ENCODE measurements around the gene HOXA2. TPM values are rescaled to one million over a fixed set of nuclear protein-coding genes. Genes with fewer than 3 reads are reported as not detected.

HOXA2 gene
- total and polyA plus RNA-seq, 2 experiments from 2014 or later, result 0.07 TPM; not detected in 1

GRCh38 chr7:27094304-27095049 lies 8.0 kb downstream of the HOXA2 start:
- H3K4me2 ChIP-seq, result peak overlapping the region; percentile 91
- peaks cover 16% of the 10 kb centered on the region for H3K4me1 ChIP-seq (ENCODE audit: insufficient read depth)
- no peaks in the 10 kb centered on the region for H3K36me3 ChIP-seq (replicated peaks; ENCODE audit: insufficient read depth, low read depth)
- H3K27ac ChIP-seq, result no peak overlapping the region
- DNase-seq (ENCODE audit: low spot score), result no peak
- no peak for TF ChIP-seq EZH2phosphoT487 (IDR thresholded peaks at IDR 0.05; ENCODE audit: low read depth, severe bottlenecking, unreplicated experiment)
- no peaks in the 10 kb centered on the region for H4K20me1 ChIP-seq (ENCODE audit: insufficient read depth, poor library complexity, severe bottlenecking)
- H3K9me2 ChIP-seq (replicated peaks; ENCODE audit: insufficient read depth), result no peaks in the 10 kb centered on the region
- peaks cover 10% of the 10 kb centered on the region for H3K79me2 ChIP-seq
- WGBS (ENCODE audit: low lambda C conversion rate, missing lambda C conversion rate), result 28% methylated on average over 29 of the region's 29 CpGs
- no peaks in the 10 kb centered on the region for H3K9me3 ChIP-seq (ENCODE audit: low read depth)
- no peak overlapping the region for H3K4me3 ChIP-seq
- H2AFZ ChIP-seq, result no peak overlapping the region
- peaks cover 98% of the 10 kb centered on the region for H3K27me3 ChIP-seq

GRCh38 chr7:27093184-27093895 lies 9.1 kb downstream of the HOXA2 start:
- Histone ChIP-seq H2AFZ (no peak overlapping the region), H3K9me3 (ENCODE audit: low read depth) (no peaks in the 10 kb centered on the region), H3K27me3 (peaks cover 97% of the 10 kb centered on the region), H3K27ac (no peak overlapping the region), H3K36me3 (replicated peaks; ENCODE audit: insufficient read depth, low read depth) (no peaks in the 10 kb centered on the region), H3K4me2 (no peak overlapping the region), H3K4me1 (ENCODE audit: insufficient read depth) (peaks cover 9% of the 10 kb centered on the region), H3K9me2 (replicated peaks; ENCODE audit: insufficient read depth) (no peaks in the 10 kb centered on the region), H3K79me2 (peaks cover 8% of the 10 kb centered on the region), H3K4me3 (no peak overlapping the region), H4K20me1 (ENCODE audit: insufficient read depth, poor library complexity, severe bottlenecking) (no peaks in the 10 kb centered on the region)
- WGBS (ENCODE audit: low lambda C conversion rate, missing lambda C conversion rate), result 54% methylated on average over 6 of the region's 6 CpGs
- TF ChIP-seq EZH2phosphoT487 (IDR thresholded peaks at IDR 0.05; ENCODE audit: low read depth, severe bottlenecking, unreplicated experiment) (no peak), EZH2 (IDR thresholded peaks at IDR 0.05; ENCODE audit: borderline replicate concordance) (no peak), CTCF (IDR thresholded peaks at IDR 0.05; ENCODE audit: poor library complexity) (no peak)
- no peak for DNase-seq (ENCODE audit: low spot score)

- H3K36me3 ChIP-seq (replicated peaks; ENCODE audit: insufficient read depth, low read depth), result no peaks in the 10 kb centered on the region
- H3K9me2 ChIP-seq (replicated peaks; ENCODE audit: insufficient read depth), result no peaks in the 10 kb centered on the region
- peaks cover 4% of the 10 kb centered on the region for H3K4me1 ChIP-seq (ENCODE audit: insufficient read depth)
- no peak for DNase-seq (ENCODE audit: low spot score)
- peaks cover 91% of the 10 kb centered on the region for H3K27me3 ChIP-seq
- no peak overlapping the region for H2AFZ ChIP-seq
- H3K4me2 ChIP-seq, result no peak overlapping the region
- H3K79me2 ChIP-seq, result peaks cover 4% of the 10 kb centered on the region
- no peak overlapping the region for H3K4me3 ChIP-seq
- 85% methylated on average over 1 of the region's 1 CpG for WGBS (ENCODE audit: low lambda C conversion rate, missing lambda C conversion rate)
- no peak for TF ChIP-seq EZH2 (IDR thresholded peaks at IDR 0.05; ENCODE audit: borderline replicate concordance)
- TF ChIP-seq CTCF (IDR thresholded peaks at IDR 0.05; ENCODE audit: poor library complexity), result no peak
- TF ChIP-seq EZH2phosphoT487 (IDR thresholded peaks at IDR 0.05; ENCODE audit: low read depth, severe bottlenecking, unreplicated experiment), result no peak
- H3K9me3 ChIP-seq (ENCODE audit: low read depth), result no peaks in the 10 kb centered on the region
- no peaks in the 10 kb centered on the region for H4K20me1 ChIP-seq (ENCODE audit: insufficient read depth, poor library complexity, severe bottlenecking)
- H3K27ac ChIP-seq, result no peak overlapping the region
Measured at GRCh38 chr7:27092819-27093110, 9.7 kb downstream of the HOXA2 start.

Data from hepatocyte (in vitro differentiated cells).